ENCODE results near the gene RSKR. TPM values are rescaled to one million over a fixed set of nuclear protein-coding genes. Genes with fewer than 3 reads are reported as not detected.

Gene RSKR
- total RNA-seq, 3 donors from 2014 or later (not counting 1 experiment from before 2014, with no cell fraction given) = 10.0 to 14.6 (median 14.0) TPM

DNA sequence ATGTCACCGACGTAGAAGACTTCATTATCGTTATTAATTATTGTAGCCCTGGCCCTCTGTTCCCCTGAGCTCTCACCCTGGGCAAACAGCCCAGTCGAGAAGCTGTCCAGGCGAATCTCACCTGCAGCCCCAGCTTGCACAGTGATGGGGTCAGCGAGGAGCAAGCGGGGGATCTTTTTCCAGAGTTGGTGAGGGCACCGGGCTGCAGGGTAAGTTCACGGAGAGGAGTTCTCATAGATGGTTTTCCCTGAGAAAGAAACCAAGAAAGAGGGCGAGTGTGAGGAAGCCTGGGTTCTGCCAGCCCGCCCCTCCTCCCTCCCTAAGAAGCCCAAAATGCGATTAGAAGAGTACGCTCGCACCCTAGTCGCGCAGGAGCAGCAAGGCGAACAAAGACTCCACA, 15.6 kb downstream of the RSKR start:
- Mint-ChIP-seq H3K27ac (peak overlapping the region; percentile 95 to 98), H3K27me3 (ENCODE audit: low read depth in 2 of 2) (no peaks in the 10 kb centered on the region), H3K9me3 (no peaks in the 10 kb centered on the region), H3K4me1 (peaks cover 22 to 23% of the 10 kb centered on the region in 2 donors), H3K4me3 (peak overlapping the region; percentile 94), H3K36me3 (no peaks in the 10 kb centered on the region)
- no peaks in the 10 kb centered on the region for H3K9me3 ChIP-seq (ENCODE audit: control insufficient read depth, insufficient read depth, low read length)
- H3K36me3 ChIP-seq (ENCODE audit: control insufficient read depth, insufficient read depth, low read length) = no peaks in the 10 kb centered on the region
- 13% methylated on average over 16 of the region's 17 CpGs for WGBS (ENCODE audit: insufficient coverage)
- H3K27me3 ChIP-seq (ENCODE audit: control insufficient read depth, insufficient read depth, low read length) = no peaks in the 10 kb centered on the region
- no peak overlapping the region for H3K27ac ChIP-seq (ENCODE audit: low read length)
- peaks cover 19% of the 10 kb centered on the region for H3K4me1 ChIP-seq (ENCODE audit: control insufficient read depth, insufficient read depth, low read length)
- ATAC-seq = no peak
- peak overlapping the region; percentile 71 for H3K4me3 ChIP-seq (ENCODE audit: low read length)
- DNase-seq = no peak
- TF ChIP-seq, protein P1, sequence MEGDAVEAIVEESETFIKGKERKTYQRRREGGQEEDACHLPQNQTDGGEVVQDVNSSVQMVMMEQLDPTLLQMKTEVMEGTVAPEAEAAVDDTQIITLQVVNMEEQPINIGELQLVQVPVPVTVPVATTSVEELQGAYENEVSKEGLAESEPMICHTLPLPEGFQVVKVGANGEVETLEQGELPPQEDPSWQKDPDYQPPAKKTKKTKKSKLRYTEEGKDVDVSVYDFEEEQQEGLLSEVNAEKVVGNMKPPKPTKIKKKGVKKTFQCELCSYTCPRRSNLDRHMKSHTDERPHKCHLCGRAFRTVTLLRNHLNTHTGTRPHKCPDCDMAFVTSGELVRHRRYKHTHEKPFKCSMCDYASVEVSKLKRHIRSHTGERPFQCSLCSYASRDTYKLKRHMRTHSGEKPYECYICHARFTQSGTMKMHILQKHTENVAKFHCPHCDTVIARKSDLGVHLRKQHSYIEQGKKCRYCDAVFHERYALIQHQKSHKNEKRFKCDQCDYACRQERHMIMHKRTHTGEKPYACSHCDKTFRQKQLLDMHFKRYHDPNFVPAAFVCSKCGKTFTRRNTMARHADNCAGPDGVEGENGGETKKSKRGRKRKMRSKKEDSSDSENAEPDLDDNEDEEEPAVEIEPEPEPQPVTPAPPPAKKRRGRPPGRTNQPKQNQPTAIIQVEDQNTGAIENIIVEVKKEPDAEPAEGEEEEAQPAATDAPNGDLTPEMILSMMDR (IDR thresholded peaks at IDR 0.05) = no peak
- intact Hi-C loops (cut with micrococcal nuclease) = loop anchor here (5.0 kb wide), 1 partner anchor 106 kb away; no protein-coding TSS in a partner anchor

DNA sequence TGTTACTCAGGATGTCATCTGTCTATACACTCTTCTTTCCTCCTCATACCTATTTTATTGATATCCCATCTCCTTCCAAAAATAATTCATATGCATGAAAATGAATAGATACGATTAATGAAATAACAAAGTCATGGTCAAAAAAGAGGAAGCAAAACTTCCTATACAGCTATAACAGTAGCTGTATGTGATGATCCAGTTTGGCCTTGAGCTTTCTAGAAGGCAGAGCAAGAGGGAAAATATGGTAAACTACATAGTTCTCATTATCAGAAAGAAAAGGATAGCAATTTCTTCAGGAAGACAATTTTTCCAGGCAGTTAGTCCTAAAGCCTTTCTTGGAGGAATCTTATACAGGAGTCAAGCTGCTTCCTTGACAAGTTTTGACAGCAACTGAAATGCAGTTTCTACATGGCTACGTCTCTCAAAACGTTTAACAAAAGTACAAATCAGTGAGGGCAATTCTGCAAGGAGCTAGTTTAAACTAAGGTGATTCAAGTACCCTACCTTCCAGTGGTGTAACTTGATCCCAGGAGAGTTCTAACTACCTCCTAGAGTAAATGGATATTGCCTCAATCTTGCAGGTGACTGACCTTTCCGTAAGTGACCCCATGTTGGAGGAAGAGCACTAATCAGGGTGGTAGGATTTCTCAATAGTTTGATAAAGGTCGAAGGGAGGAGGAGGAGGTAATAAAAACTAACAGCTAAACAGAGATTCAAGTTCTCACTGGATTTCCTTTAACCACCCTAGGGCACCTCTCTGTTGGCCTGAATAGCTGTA, 16.2 kb downstream of the RSKR start:
- Mint-ChIP-seq H3K27me3 (ENCODE audit: low read depth in 2 of 2) (no peaks in the 10 kb centered on the region), H3K4me3 (peak overlapping the region; percentile 94), H3K27ac (peak overlapping the region; percentile 95 to 98), H3K4me1 (peaks cover 22 to 23% of the 10 kb centered on the region in 2 donors), H3K36me3 (no peaks in the 10 kb centered on the region), H3K9me3 (no peaks in the 10 kb centered on the region)
- 69% methylated on average over 4 of the region's 5 CpGs for WGBS (ENCODE audit: insufficient coverage)
- Histone ChIP-seq H3K27ac (ENCODE audit: low read length) (no peak overlapping the region), H3K27me3 (ENCODE audit: control insufficient read depth, insufficient read depth, low read length) (no peaks in the 10 kb centered on the region), H3K4me3 (ENCODE audit: low read length) (no peak overlapping the region), H3K4me1 (ENCODE audit: control insufficient read depth, insufficient read depth, low read length) (peaks cover 19% of the 10 kb centered on the region), H3K36me3 (ENCODE audit: control insufficient read depth, insufficient read depth, low read length) (no peaks in the 10 kb centered on the region), H3K9me3 (ENCODE audit: control insufficient read depth, insufficient read depth, low read length) (no peaks in the 10 kb centered on the region)
- TF ChIP-seq, protein P1 (IDR thresholded peaks at IDR 0.05) = no peak
- ATAC-seq (no peak), DNase-seq (no peak)
- intact Hi-C loops (cut with micrococcal nuclease) = loop anchor here (5.0 kb wide), 1 partner anchor 105 kb away; no protein-coding TSS in a partner anchor

DNA sequence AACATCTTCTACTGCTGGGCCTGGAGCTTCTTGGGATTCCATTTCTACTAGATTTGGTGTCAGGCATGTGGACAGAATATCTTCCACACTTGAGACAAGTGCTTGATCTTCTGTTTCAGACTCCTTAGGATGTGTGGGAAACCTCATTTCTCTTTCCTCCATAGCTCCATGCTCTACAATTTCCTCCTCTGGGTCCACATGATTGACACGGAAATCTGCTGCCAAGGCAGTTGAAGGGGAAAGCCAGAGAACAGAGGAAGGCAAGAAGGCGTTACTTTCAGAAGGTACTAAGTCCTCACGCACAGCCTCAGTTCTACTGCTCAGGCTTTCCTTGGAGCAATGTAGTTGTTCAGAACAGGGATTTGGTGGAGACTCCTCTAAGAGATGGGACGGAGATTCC, 21.7 kb downstream of the RSKR start:
- H3K36me3 ChIP-seq (ENCODE audit: control insufficient read depth, insufficient read depth, low read length) = peaks cover 2% of the 10 kb centered on the region
- no peak for DNase-seq
- TF ChIP-seq, protein P1 (IDR thresholded peaks at IDR 0.05) = no peak
- no peaks in the 10 kb centered on the region for H3K9me3 ChIP-seq (ENCODE audit: control insufficient read depth, insufficient read depth, low read length)
- no peaks in the 10 kb centered on the region for H3K9me3 Mint-ChIP-seq
- H3K4me1 ChIP-seq (ENCODE audit: control insufficient read depth, insufficient read depth, low read length) = no peaks in the 10 kb centered on the region
- WGBS (ENCODE audit: insufficient coverage) = 94% methylated on average over 4 of the region's 4 CpGs
- no peaks in the 10 kb centered on the region for H3K27me3 Mint-ChIP-seq (ENCODE audit: low read depth in 2 of 2)
- no peak overlapping the region for H3K4me3 Mint-ChIP-seq
- no peaks in the 10 kb centered on the region for H3K4me1 Mint-ChIP-seq
- intact Hi-C loops (cut with micrococcal nuclease) = no loop called here
- no peak overlapping the region for H3K27ac ChIP-seq (ENCODE audit: low read length)
- H3K36me3 Mint-ChIP-seq = no peaks in the 10 kb centered on the region
- H3K4me3 ChIP-seq (ENCODE audit: low read length) = no peak overlapping the region
- no peaks in the 10 kb centered on the region for H3K27me3 ChIP-seq (ENCODE audit: control insufficient read depth, insufficient read depth, low read length)
- no peak overlapping the region for H3K27ac Mint-ChIP-seq
- ATAC-seq = no peak

Measured in natural killer cell (primary cell).